ENCODE data around the gene CNTNAP2. TPM values are rescaled to one million over a fixed set of nuclear protein-coding genes. Genes with fewer than 3 reads are reported as not detected.

CNTNAP2 gene
- total and polyA plus RNA-seq, 8 donors = 0.19 to 18.2 (median 0.56) TPM

- Histone ChIP-seq H3K9me3 (no peaks in the 10 kb centered on the region), H3K4me3 (no peak overlapping the region), H3K36me3 (no peaks in the 10 kb centered on the region), H3K27me3 (no peaks in the 10 kb centered on the region), H3K4me1 (peaks cover 0 to 17% (median 3%) of the 10 kb centered on the region in 4 donors), H3K27ac (peak overlapping the region in 1 of 5 donors; percentile 17)
- intact Hi-C loops (cut with DNase I; ENCODE audit: low total_unique reads) = no loop called here
- WGBS, 5 donors = 50 to 61% (median 55%) methylated on average over 11 of the region's 11 CpGs
- no peak for TF ChIP-seq CTCF (IDR thresholded peaks at IDR 0.05)
- no peak for TF ChIP-seq POLR2A (IDR thresholded peaks at IDR 0.05)
- TF ChIP-seq POLR2AphosphoS5 (IDR thresholded peaks at IDR 0.05) = no peak
- no peak for TF ChIP-seq EP300 (IDR thresholded peaks at IDR 0.05)
- peak in 1 of 2 donors; percentile 89 for DNase-seq
Observed at GRCh38 chr7:148303295-148304082, 2186.9 kb downstream of the CNTNAP2 start.

GRCh38 chr7:148304083-148304335, 2187.4 kb downstream of the CNTNAP2 start:
- intact Hi-C loops (cut with DNase I; ENCODE audit: low total_unique reads) = no loop called here
- 16 to 40% (median 24%) methylated on average over 2 of the region's 2 CpGs for WGBS, 5 donors

GRCh38 chr7:148304456-148304855, 2187.9 kb downstream of the CNTNAP2 start:
- intact Hi-C loops (cut with DNase I; ENCODE audit: low total_unique reads) = no loop called here
- no peak for TF ChIP-seq POLR2AphosphoS5 (IDR thresholded peaks at IDR 0.05)
- TF ChIP-seq EP300 (IDR thresholded peaks at IDR 0.05) = no peak
- TF ChIP-seq POLR2A (IDR thresholded peaks at IDR 0.05) = no peak
- TF ChIP-seq CTCF (IDR thresholded peaks at IDR 0.05) = no peak
- DNase-seq = peak in 1 of 2 donors; percentile 16
- WGBS, 5 donors = 12 to 26% (median 16%) methylated on average over 1 of the region's 1 CpG
- Histone ChIP-seq H3K27me3 (no peaks in the 10 kb centered on the region), H3K36me3 (no peaks in the 10 kb centered on the region), H3K4me1 (peaks cover 0 to 17% (median 3%) of the 10 kb centered on the region in 4 donors), H3K4me3 (no peak overlapping the region), H3K9me3 (no peaks in the 10 kb centered on the region), H3K27ac (no peak overlapping the region)

More at GRCh38 chr7:148304083-148304335, 2187.4 kb downstream of the CNTNAP2 start:
- H3K27ac ChIP-seq = peak overlapping the region in 1 of 5 donors; percentile 17
- H3K27me3 ChIP-seq = no peaks in the 10 kb centered on the region
- no peaks in the 10 kb centered on the region for H3K9me3 ChIP-seq
- no peaks in the 10 kb centered on the region for H3K36me3 ChIP-seq
- DNase-seq = no peak
- peaks cover 0 to 17% (median 3%) of the 10 kb centered on the region in 4 donors for H3K4me1 ChIP-seq
- no peak for TF ChIP-seq EP300 (IDR thresholded peaks at IDR 0.05)
- TF ChIP-seq POLR2AphosphoS5 (IDR thresholded peaks at IDR 0.05) = no peak
- no peak for TF ChIP-seq CTCF (IDR thresholded peaks at IDR 0.05)
- no peak for TF ChIP-seq POLR2A (IDR thresholded peaks at IDR 0.05)
- no peak overlapping the region for H3K4me3 ChIP-seq

- TF ChIP-seq POLR2AphosphoS5 (IDR thresholded peaks at IDR 0.05) = no peak
- TF ChIP-seq POLR2A (IDR thresholded peaks at IDR 0.05) = no peak
- no peak for TF ChIP-seq CTCF (IDR thresholded peaks at IDR 0.05)
- TF ChIP-seq EP300 (IDR thresholded peaks at IDR 0.05) = no peak
Observed at GRCh38 chr7:148306759-148307158, 2190.2 kb downstream of the CNTNAP2 start.

More at GRCh38 chr7:148306759-148307158, 2190.2 kb downstream of the CNTNAP2 start:
- no peaks in the 10 kb centered on the region for H3K36me3 ChIP-seq
- DNase-seq = no peak
- no peak overlapping the region for H3K27ac ChIP-seq
- intact Hi-C loops (cut with DNase I; ENCODE audit: low total_unique reads) = no loop called here
- no peaks in the 10 kb centered on the region for H3K27me3 ChIP-seq
- H3K4me1 ChIP-seq = peaks cover 0 to 17% (median 3%) of the 10 kb centered on the region in 4 donors
- 37 to 62% (median 60%) methylated on average over 4 of the region's 4 CpGs for WGBS, 5 donors
- no peak overlapping the region for H3K4me3 ChIP-seq
- no peaks in the 10 kb centered on the region for H3K9me3 ChIP-seq

Measured in stomach (tissue), 9 donors.